Mesenteric fat pad (tissue), 1 donor: ENCODE data around the gene ATE1. TPM values are rescaled to one million over a fixed set of nuclear protein-coding genes. Genes with fewer than 3 reads are reported as not detected.
A peak's percentile ranks its signal among the peaks of the same experiment; 100 is the strongest.
"Not testable (repeated sequence)": the region's sequence is repeated elsewhere in the genome, so short reads cannot be mapped to it uniquely, and the experiment has no call there.

Experiments
- DNase-seq: peaks from one replicate; pipeline ENCODE4 v3.0.0-alpha.2; 2020; ENCODE audit warnings: low spot score
- long read RNA-seq: library from polyadenylated mRNA; unstranded; transcript quantifications from one replicate; pipeline ENCODE4 v2.0.0, GENCODE V29; 2020
- total RNA-seq: library from RNA; stranded (reverse); fragmentation: NEBNext Ultra II Directional; extraction: Animal tissue kit (Norgen Biotek cat#: 25700); gene quantifications from one replicate; pipeline ENCODE4 v1.2.1, GENCODE V29; 2021
- donor health status: DM: yes; HTN: yes; CAD: no.

Gene ATE1
- 28.6 TPM for total RNA-seq
- long read RNA-seq, full-length matches to known transcripts, result 8 of 37 reads
- long read RNA-seq, partial matches to known transcripts, result 9 of 37 reads
- long read RNA-seq, other reads (novel, unspliced or antisense), result 20 of 37 reads

DNA sequence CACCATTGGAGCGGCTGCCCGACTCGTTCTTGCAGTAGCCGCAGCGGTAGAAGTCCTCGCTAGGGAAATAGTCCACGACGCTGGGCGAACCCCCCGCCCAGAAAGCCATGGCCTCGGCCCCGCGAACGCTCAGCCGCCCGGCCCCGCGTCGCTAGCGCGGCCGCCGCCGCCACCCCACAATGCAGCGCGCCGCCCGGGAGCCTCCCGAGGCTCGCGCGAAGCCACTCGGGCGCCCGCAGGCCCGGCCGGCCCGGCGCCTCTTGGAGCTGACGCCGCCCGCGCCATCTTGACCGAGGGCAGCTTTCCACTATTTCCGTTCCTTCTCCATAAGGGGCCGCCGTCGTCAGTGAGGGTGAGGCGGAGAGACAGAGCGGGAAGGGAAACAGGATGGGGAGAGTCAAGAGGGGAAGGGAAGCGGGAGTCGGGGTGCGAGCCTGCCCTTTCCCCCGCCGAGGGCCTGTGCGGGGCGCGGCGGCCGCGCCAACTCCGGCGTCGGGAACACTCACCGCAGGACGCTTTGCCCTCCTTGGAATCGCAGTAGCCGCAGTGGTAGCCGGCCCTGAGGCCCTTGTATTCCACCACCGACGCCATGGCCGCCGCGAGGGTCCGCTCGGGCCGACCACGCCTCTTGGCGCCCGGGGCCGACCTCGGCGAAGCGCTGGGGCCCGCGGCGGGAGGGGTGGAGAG, at the start of gene ATE1:
Gene ATE1 (minus strand): TSS at position 191 of the 687 bp plus-strand sequence. CDS start 82 bp downstream, at position 109.
- DNase-seq, result peak; percentile 97

DNA sequence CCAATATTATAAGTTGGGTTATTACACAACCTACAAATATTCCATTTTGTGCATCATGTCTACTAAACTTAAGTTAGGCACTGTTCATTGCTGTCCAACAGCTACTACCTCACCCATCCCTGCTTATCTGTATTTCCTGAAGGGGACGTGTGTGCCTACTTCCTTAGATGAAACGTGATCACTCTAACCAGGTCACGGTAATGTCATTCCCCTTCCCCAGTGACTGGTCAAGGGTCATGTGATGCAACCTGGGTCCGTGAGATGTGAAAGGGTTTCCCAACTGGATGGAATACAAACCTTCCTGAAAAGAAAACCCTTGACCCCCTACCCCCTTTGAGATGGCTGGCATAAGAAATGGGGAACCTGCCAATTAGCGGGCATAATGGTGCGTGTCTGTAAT, 48.8 kb upstream of the ATE1 start:
- DNase-seq, result no peak

DNA sequence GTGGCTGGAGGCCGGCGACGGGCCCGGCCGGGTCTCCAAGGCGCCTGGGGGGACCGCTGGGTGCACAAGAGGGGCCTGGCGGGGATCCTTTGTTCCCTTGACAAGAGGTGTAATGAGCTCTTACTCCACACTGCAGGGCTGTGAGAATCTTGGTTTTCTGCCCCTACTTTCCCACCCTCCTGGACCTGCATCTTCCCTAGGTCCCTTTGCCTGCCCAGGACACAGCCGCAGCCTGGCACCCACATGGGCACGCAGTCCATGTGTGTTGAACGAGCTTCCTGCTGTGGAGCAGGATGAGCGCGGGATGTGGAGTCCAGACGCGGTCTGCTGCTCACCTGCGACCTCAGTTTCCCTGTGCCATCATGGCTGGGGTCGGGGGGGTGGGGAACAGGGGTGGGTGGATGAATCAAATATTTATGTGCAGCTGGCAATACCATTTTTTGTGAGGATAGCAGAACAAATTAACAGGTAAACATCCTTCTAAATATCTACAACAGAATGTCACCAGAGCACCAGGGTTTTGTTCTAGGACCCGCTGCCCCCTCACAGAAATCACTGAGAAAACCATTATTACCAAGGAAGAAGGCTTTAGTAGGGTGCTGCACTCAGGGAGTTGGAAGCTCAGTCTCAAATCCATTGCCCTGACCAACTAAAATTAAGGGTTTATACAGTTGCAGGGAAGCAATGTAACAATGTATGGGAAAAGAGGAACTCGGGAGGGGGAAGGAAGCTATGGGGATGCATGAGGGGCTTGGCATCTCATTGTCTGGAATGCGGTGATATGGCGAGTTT, 47.7 kb upstream of the ATE1 start:
- no peak for DNase-seq

DNA sequence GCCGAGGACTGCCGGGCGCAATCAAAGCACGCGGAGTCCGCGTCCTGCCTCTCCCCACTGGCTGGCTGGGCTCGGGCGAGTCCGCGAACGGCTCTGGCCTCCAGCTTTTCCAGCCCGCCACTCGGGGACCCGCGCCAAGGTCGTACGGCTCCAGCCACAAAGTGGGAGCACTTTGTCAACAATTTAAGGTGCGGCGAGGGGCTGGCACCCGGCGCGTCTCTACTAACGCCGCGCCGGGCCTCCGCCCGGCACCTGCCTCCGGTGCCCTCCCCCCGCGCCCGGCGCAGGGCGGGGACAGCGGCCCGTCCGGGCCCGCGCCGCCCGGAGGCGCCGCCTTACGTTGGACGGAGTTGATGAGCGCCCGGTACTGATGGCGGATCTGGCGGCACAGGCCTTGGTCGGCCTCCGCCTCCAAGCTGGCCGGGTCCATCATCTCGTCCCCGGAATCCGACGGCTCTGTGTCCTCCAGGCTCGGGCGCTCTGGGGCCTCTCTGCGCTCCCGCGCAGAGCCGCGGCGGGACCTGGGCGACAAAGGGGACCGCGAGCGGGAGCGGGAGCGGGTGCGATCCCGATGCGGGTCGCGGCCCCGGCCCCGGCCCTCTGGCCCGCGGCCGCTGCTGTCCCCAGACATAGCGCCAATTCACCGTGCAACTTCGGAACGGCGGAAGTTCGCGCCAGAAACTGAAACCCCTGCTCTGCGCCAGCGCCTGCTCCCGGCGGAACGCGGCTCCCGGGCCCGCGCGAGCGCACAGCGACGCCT, 46.9 kb upstream of the ATE1 start, which contains the start of gene NSMCE4A:
Gene NSMCE4A (minus strand): TSS at position 683 of the 760 bp plus-strand sequence. CDS start 52 bp downstream, at position 631.
- peak; percentile 93 for DNase-seq

DNA sequence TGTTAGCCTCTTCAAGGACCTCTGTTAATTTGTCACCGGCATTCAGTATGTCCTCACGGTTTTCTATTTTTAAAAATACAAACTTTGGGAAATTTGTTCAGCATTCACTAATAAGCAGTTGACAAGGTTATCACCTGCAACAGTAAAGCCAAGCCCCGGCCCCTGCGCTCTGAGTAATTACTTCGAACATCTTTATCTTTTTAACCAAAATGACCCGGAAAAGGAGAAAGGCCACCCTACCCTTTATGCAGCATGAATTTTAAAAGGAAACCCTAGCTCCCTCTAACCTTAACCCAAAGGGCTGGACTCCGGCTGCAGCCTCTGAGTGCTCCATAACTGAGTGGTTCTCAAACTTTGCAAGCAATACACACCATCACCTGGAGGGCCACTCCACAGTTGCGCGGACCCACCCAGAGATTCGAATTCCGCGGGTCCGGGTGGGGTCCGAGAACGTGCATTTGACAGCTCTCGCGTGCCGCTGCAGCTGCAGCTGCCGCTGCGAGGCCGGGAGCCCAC, 46.2 kb upstream of the ATE1 start:
- DNase-seq, result no peak

DNA sequence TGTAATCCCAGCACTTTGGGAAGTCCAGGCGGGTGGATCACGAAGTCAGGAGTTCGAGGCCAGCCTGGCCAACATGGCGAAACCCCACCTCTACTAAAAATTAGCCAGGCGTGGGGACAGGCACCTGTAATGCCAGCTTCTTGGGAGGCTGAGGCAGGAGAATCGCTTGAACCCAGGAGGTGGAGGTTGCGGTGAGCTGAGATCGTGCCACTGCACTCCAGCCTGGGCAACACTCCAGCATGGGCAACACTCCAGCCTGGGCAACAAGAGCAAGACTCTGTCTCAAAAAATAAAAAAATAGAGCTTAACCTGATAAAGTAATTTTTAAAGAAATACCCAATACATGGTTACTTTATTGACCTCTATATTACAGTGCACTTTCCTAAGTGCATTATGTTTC, 41.3 kb upstream of the ATE1 start:
- DNase-seq, result not testable (repeated sequence)

DNA sequence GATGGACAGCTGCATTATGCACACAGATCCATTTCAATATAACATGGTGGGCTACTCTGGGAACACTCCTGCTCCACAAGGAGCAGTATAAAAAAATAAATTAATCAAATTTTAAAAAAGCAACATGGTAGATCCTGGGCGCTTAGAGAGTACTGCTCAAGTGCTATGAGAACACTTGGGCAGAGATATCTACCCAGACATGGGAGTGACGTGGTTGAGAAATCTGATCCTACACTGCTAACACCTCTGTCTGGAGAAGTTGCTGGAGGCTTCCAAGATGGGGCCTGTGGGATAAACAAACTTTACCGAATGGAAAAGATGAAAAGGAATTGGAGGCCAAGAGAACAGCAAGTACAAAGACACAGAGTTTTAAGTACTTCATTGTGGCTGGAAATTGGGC, 38.2 kb upstream of the ATE1 start:
- DNase-seq, result no peak

DNA sequence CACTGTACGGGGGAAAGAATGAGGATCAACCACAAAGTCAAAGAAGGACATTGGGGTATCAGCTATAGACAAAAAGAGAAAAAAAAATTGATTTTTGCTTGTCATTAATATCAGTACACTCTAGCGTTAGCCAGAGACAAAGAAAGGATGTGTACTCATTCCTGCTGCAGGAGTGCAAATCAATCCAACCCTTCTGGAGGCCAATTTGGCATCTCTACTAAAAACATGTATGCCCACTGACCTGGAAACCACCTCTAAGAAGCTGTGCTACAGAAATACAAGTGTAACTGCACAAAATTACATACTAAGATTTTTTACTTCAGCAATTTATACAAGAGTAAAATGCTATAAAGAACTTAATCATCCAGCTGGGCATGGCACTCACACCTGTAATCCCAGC, 33.6 kb upstream of the ATE1 start:
- no peak for DNase-seq

DNA sequence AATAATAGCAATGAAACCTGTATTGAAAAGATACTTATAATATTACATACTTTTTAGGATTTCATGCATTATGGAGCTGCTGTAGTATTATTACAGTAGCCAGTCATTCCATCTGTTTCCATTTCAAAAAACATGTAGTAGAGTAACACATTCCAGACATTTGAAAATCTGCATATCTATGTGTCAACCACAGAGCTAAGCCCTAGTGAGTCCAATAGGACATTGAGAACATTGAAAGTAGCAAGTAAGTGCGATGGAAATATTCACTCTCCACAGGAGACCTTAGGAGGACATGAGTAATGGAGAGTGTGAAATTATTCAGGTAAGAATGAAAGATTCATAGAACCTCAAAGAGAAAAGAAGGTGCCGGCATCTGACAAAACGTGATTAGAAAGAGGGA, 31.8 kb upstream of the ATE1 start:
- DNase-seq, result no peak

DNA sequence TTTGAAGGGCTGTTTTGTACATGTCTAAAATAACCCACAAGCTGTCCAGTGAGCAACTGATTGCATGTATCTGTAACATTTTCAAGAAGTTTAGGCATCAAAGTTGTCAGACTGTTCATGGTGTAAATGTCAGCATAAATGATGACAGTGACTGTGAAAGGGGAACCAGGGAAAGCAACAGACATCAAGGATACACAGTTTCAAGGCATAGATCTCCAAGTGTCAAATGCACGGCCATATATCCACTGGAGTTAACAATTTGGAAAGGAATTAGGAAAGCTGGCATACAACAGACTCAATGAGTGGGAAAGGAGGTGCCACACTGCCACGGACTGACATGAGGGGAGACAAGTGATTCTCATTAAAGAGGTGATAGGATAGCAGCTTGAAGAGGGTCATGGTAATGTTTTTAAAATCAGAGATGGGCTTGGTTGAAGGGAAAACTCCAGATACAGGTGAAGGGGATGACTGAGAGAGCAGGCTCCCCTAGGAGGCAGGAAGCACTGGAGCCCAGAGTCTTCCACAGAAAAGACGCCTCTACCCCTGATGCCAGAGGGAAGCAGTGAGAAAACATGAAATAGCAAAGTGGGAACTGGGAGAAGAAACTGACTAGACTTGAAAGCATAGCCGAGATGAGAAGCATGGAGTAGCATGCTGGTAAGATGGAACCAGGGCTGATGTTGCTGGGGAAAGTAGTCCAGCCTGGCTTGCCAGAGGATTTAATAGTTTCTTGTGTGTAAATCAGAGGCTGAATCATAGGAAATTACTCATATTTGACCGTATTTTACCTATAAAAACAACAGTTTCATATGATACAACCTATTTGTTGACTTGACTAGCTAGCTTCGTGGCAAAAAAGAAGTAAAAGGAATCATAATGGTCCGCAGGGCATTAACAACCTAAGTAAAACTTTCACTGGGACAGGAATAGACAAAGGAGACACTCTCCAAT, 28.6 kb upstream of the ATE1 start:
- no peak for DNase-seq

DNA sequence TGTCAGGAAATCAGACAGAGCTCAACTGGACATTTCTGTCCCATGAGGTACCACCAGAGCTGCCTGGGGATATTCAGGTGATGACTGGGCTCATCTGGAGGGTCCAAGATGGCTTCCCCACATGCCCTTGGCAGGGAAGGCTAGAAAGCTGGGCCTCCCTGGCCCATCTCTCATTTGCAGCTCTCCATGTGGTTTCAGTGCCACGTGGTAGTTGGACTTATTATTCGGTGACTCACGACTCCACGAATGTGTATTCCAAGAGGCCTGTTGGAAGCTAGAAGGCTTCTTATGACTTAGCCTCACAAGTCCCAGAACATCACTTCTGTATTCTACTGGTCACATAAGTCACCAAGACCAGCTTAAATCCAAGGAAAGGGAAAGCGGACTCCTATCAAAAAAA, 24.4 kb upstream of the ATE1 start:
- DNase-seq, result no peak

DNA sequence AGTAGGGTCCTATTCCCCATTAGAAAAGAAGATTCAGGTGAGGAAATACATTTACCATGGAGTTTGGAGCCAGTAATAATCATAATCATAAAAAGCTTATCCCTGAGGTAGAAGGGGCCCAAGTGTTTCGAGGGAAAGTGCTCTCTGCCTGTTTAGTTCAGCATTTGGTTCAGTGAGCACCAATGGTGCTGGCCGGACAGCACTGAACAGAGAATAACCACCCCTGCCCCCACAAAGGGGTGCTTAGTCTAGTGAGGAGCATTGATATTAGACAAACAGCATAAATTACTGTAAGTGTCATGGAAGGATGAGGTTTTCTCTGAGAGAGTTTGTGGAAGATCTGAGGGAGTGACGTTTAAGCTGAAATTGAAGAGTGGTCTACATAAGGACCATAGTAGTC, 21.6 kb upstream of the ATE1 start:
- no peak for DNase-seq

DNA sequence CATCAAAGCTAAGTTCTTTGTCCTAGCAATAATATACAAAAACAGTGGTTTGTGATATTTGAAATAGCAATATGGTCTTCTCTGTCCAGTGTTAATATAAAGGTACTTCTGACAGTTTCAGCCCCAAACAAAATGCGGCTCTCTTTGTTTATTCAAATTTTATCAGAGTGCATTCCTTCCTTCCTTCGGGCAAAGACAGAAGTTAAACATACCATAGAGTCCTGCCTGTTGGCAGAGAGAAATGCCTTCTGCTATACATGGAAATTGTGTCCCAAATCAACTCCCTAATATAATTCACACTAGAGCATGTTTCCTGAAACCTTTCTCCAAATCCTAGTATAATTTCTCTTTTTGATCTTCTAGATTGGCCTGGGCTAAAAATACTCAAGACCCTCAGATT, 21.2 kb upstream of the ATE1 start:
- no peak for DNase-seq

DNA sequence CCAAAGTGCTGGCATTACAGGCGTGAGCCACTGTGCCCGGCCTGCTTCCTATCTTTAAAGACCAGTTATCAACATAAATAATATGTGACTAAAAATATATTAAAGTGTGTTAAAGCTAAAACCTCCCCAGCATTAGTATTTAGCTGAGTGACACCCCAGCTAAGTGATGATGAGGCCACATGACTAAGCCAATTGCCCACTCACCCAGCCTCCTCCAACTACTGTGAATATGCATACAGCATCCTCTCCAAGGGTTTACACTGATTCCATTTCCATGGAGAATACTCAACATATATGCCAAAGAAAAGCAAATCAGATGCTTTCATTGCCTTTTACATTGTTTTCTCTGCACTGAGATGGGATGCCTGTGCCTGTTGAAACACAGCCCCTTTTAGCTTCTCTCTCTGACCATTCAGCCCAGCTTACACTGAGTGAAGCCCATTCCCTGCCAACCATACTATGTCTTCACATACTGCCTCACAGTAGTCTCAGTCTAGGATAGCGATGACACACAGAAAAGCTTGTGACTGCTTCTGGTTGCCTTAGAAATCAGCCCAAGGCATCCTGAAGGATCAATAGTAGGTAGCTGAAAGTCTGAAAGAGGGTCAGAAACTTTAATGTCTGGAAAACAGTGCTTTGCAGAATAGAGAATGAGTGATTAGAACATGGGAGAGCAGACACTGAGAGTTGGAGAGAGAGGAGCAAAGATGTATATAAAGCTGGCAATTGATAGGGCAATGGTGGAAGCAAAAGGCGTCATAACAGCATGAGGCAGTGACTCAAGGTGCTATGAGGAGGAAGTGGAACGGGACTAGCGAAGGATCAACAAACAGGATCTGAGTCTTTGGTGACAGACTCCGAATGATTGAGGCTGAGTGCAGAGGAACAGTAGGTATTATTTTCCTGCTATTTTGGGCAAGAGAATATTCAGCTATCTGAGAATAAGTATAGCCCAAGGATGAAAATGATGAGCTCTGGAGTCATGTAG, 19.8 kb upstream of the ATE1 start:
- DNase-seq, result no peak

DNA sequence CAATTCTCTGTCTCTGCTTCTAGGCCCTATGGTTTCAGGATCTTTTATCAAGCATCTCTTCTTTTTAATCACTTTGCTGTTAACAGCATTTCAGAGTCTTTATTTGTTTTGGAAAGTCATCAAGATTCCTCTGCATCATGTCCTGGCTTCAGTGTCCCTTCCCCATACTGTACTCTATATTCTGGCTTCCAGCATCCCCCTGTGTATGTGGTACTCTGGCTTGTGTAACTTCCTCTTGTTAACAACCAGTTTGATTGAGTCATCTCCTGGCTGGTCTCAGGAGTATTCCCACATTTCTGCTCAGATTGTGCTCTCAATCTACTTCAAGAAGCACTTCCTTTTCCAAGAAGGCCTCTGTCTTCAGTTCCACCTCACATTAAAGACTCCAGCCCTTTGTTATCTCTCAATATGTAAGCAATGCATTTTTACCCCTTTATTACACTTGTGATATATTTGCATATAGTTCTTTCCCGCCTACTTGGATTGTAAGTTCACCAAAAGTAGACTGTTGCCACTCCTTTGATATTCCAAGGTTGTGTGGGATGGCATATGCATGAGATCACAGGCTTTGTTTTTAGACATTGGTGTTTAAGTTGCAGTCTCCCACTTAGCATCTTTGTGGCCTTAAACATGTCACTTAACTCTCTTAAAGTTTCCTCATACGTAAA, 15.1 kb upstream of the ATE1 start:
- DNase-seq, result no peak

DNA sequence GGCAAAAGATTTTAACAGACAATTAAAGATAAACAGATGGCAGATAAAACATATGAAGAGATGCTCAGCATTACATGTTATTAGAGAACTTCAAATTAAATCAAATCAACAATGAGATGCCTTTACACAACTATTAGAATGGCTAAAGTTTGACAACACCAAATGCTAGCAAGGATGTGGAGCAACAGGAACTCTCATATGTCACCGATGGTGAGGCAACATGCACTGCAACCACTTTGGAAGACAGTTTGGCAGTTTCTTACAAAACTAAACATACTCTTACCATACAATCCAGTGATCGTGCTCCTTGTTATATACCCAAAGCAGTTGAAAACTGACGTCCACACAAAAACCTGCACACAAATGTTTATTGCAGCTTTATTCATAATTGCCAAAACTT, 13.7 kb upstream of the ATE1 start:
- no peak for DNase-seq

DNA sequence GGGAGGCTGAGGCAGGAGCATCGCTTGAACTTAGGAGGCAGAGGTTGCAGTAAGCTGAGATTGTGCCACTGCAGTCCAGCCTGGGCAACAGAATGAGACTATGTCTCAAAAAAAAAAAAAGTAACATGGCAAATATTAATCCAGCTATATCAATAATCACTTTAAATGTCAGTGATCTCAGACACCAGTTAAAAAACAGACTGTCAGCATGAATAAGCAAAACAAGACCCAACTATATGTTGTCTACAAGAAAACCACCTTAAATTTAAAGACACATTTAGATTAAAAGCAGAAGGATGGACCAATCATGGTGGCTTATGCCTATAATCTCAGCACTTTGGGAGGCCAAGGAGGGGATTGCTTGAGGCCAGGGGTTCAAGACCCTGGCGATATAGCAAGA, 8.5 kb upstream of the ATE1 start:
- DNase-seq, result no peak

DNA sequence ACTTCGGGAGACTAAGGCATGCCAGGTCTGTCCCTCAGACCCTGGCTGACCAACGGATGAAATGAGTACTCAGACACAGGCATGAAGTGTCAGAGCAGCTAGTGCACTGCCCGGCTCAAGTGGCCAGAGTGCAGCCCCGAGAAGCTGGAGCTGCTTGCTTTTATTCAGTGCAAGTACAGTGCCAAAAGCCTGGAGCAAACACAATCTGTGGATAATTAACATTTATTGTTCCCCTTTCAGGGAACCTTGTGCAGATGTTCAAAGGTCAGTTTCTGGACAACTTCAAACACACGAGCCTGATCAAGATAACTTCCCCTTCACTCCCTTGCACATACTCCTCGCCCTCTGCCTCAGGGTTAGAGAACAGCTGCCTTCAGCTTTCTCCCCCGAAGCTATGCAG, 7.9 kb upstream of the ATE1 start:
- DNase-seq, result no peak
